Measurements from ENCODE around the gene HNF1B. TPM values are rescaled to one million over a fixed set of nuclear protein-coding genes. Genes with fewer than 3 reads are reported as not detected.

HNF1B gene
- 0.13 TPM for total RNA-seq (ENCODE audit: unreplicated experiment)
- long read RNA-seq, result 0 reads

DNA sequence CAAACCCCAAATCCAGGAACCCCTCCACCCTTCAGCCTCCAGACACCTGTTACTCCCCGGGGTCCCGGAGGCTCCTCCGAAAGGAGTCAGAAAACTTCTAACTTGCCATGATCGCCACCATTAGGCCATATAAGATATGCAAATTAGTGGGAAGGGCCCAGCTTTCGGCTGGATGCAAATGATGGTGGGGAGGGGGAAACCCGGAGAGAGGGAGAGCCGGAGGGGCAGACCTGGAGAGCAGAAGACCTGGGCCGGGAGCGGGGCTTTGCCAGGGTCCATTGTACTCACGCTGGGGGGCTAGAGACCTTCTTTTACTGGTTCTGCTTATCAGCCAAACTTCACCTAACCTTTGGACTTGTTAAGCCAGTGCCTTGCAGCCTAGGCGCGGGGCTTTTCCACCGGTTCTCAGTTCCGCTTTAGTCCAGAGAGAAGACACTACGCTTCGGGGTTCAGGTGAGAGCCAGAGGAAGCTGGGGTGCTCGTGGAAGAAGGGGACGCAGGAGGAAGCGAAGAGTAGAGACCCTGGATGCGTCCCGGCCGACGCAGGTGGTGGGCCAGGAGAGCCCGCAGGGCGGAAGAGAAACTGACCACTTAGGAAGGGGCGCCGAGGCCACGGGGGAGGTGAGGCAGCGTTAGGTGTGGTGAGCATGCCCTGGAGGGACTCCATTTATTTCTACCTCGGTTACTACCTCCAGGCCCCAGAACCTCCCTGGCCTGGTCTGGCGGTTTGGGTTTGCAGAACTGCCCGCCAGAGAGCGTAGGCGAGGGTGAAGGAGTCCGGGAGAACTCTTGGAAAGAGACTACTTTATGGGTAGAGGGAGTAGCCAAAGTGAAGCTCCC, at the start of gene HNF1B:
TSS of gene HNF1B (minus strand) at position 99 of the 840 bp plus-strand sequence. CDS start 175 bp downstream, outside the sequence.
- H3K27ac Mint-ChIP-seq (ENCODE audit: unreplicated experiment), result no peak within 1 kb of the TSS
- TF ChIP-seq, protein P1, sequence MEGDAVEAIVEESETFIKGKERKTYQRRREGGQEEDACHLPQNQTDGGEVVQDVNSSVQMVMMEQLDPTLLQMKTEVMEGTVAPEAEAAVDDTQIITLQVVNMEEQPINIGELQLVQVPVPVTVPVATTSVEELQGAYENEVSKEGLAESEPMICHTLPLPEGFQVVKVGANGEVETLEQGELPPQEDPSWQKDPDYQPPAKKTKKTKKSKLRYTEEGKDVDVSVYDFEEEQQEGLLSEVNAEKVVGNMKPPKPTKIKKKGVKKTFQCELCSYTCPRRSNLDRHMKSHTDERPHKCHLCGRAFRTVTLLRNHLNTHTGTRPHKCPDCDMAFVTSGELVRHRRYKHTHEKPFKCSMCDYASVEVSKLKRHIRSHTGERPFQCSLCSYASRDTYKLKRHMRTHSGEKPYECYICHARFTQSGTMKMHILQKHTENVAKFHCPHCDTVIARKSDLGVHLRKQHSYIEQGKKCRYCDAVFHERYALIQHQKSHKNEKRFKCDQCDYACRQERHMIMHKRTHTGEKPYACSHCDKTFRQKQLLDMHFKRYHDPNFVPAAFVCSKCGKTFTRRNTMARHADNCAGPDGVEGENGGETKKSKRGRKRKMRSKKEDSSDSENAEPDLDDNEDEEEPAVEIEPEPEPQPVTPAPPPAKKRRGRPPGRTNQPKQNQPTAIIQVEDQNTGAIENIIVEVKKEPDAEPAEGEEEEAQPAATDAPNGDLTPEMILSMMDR (IDR thresholded peaks at IDR 0.05; ENCODE audit: unreplicated experiment), result no peak
- no peak for DNase-seq (ENCODE audit: low spot score)

GRCh38 chr17:37792787-37793186, 47.9 kb upstream of the HNF1B start:
- TF ChIP-seq, protein P1 (IDR thresholded peaks at IDR 0.05; ENCODE audit: unreplicated experiment), result no peak
- no peak overlapping the region for H3K4me3 Mint-ChIP-seq (ENCODE audit: unreplicated experiment)
- H3K4me1 Mint-ChIP-seq (ENCODE audit: unreplicated experiment), result no peaks in the 10 kb centered on the region
- DNase-seq (ENCODE audit: low spot score), result no peak
- H3K36me3 Mint-ChIP-seq (ENCODE audit: low read depth, unreplicated experiment), result no peaks in the 10 kb centered on the region
- H3K27ac Mint-ChIP-seq (ENCODE audit: unreplicated experiment), result no peak overlapping the region
- H3K9me3 Mint-ChIP-seq (ENCODE audit: unreplicated experiment), result no peaks in the 10 kb centered on the region
- H3K27me3 Mint-ChIP-seq (ENCODE audit: unreplicated experiment), result no peaks in the 10 kb centered on the region

More for the DNA sequence above, at the start of gene HNF1B:
- no peaks in the 10 kb centered on the region for H3K36me3 Mint-ChIP-seq (ENCODE audit: low read depth, unreplicated experiment)
- peaks cover 5% of the 10 kb centered on the region for H3K4me1 Mint-ChIP-seq (ENCODE audit: unreplicated experiment)
- peaks cover 12% of the 10 kb centered on the region for H3K27me3 Mint-ChIP-seq (ENCODE audit: unreplicated experiment)
- H3K4me3 Mint-ChIP-seq (ENCODE audit: unreplicated experiment), result no peak within 1 kb of the TSS
- no peaks in the 10 kb centered on the region for H3K9me3 Mint-ChIP-seq (ENCODE audit: unreplicated experiment)

DNA sequence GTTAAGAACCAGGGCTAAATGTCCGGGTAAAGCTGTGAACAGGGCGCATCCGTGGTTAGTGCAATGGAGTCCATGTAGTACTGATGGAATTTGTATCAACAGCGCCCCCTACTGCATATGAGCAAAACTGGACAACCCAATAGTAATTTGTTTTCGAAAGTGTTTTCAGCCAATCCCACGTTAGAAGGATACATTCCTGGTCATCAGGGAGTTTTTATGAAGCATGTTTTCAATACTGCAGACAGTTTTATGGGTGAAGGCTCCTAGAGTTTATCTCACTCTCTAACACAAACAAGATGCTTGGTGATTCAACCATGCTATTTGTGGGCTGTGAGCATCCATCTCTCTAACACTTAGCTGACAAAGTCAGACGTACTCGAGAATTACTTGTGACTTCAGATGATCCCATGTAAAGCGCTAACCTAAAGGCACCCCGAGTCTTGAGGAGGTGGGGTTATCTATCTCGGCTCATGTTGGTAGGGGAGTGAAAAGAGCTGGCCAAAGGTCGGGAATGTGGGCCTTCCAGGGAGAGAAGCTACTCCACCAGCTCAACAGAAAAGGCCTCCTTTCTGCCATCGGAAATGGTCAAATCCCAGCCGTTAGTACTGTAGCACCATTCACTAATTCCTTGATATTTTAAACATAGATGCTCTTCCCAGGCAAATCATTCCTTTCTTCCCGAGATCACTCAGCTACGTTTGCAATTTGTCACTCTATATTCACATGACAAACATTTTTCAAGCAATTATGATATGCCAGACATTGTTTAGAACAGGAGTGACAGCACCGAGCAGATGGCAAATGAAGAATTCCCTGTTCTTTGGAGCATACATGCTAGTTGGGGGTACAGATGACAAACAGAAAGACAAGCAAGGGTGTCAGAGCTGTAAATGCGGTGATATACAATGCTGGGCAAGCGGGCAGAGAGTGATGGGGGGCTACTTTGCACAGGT, 46.9 kb upstream of the HNF1B start:
- TF ChIP-seq, protein P1 (IDR thresholded peaks at IDR 0.05; ENCODE audit: unreplicated experiment), result peak; percentile 78
- no peaks in the 10 kb centered on the region for H3K27me3 Mint-ChIP-seq (ENCODE audit: unreplicated experiment)
- no peak overlapping the region for H3K4me3 Mint-ChIP-seq (ENCODE audit: unreplicated experiment)
- H3K9me3 Mint-ChIP-seq (ENCODE audit: unreplicated experiment), result no peaks in the 10 kb centered on the region
- H3K27ac Mint-ChIP-seq (ENCODE audit: unreplicated experiment), result no peak overlapping the region
- no peak for DNase-seq (ENCODE audit: low spot score)
- no peaks in the 10 kb centered on the region for H3K4me1 Mint-ChIP-seq (ENCODE audit: unreplicated experiment)
- H3K36me3 Mint-ChIP-seq (ENCODE audit: low read depth, unreplicated experiment), result no peaks in the 10 kb centered on the region

- TF ChIP-seq, protein P1 (IDR thresholded peaks at IDR 0.05; ENCODE audit: unreplicated experiment), result no peak
- H3K4me3 Mint-ChIP-seq (ENCODE audit: unreplicated experiment), result no peak overlapping the region
- H3K27ac Mint-ChIP-seq (ENCODE audit: unreplicated experiment), result no peak overlapping the region
- H3K27me3 Mint-ChIP-seq (ENCODE audit: unreplicated experiment), result no peaks in the 10 kb centered on the region
- no peaks in the 10 kb centered on the region for H3K4me1 Mint-ChIP-seq (ENCODE audit: unreplicated experiment)
- no peaks in the 10 kb centered on the region for H3K9me3 Mint-ChIP-seq (ENCODE audit: unreplicated experiment)
- DNase-seq (ENCODE audit: low spot score), result no peak
- H3K36me3 Mint-ChIP-seq (ENCODE audit: low read depth, unreplicated experiment), result no peaks in the 10 kb centered on the region
Measured at GRCh38 chr17:37789771-37790541, 45.1 kb upstream of the HNF1B start.

All from endothelial cell (in vitro differentiated cells).